Measurements from ENCODE around the gene NAV1. TPM values are rescaled to one million over a fixed set of nuclear protein-coding genes. Genes with fewer than 3 reads are reported as not detected.

NAV1 gene
- total and polyA plus RNA-seq, 9 of the 15 experiments (the other 6 are each of a cell fraction or from before 2014, with no cell fraction given): 0.91 to 16.8 (median 3.2) TPM

- TF ChIP-seq PBX2 (CRISPR knock-in tag; IDR thresholded peaks at IDR 0.05; ENCODE audit: low read depth): no peak
- peak; percentile 22; the same call in 1 of the 2 replicates for TF ChIP-seq PBX2 (tag; conservative IDR thresholded peaks at IDR 0.05; ENCODE audit: low read depth)
- peak; percentile 50; the same call in 1 of the 2 replicates for TF ChIP-seq NCOR1 (IDR thresholded peaks at IDR 0.05)
- TF ChIP-seq, protein P1, sequence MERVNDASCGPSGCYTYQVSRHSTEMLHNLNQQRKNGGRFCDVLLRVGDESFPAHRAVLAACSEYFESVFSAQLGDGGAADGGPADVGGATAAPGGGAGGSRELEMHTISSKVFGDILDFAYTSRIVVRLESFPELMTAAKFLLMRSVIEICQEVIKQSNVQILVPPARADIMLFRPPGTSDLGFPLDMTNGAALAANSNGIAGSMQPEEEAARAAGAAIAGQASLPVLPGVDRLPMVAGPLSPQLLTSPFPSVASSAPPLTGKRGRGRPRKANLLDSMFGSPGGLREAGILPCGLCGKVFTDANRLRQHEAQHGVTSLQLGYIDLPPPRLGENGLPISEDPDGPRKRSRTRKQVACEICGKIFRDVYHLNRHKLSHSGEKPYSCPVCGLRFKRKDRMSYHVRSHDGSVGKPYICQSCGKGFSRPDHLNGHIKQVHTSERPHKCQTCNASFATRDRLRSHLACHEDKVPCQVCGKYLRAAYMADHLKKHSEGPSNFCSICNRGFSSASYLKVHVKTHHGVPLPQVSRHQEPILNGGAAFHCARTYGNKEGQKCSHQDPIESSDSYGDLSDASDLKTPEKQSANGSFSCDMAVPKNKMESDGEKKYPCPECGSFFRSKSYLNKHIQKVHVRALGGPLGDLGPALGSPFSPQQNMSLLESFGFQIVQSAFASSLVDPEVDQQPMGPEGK (CRISPR knock-in tag; IDR thresholded peaks at IDR 0.05; ENCODE audit: borderline replicate concordance): no peak
- peak; percentile 42; the same call in 1 of the 2 replicates for TF ChIP-seq SMARCE1 (IDR thresholded peaks at IDR 0.05)
- no peak for TF ChIP-seq MAX (CRISPR knock-in tag; IDR thresholded peaks at IDR 0.05)
- TF ChIP-seq ARID1B (IDR thresholded peaks at IDR 0.05): peak; percentile 79
- TF ChIP-seq, protein P2, sequence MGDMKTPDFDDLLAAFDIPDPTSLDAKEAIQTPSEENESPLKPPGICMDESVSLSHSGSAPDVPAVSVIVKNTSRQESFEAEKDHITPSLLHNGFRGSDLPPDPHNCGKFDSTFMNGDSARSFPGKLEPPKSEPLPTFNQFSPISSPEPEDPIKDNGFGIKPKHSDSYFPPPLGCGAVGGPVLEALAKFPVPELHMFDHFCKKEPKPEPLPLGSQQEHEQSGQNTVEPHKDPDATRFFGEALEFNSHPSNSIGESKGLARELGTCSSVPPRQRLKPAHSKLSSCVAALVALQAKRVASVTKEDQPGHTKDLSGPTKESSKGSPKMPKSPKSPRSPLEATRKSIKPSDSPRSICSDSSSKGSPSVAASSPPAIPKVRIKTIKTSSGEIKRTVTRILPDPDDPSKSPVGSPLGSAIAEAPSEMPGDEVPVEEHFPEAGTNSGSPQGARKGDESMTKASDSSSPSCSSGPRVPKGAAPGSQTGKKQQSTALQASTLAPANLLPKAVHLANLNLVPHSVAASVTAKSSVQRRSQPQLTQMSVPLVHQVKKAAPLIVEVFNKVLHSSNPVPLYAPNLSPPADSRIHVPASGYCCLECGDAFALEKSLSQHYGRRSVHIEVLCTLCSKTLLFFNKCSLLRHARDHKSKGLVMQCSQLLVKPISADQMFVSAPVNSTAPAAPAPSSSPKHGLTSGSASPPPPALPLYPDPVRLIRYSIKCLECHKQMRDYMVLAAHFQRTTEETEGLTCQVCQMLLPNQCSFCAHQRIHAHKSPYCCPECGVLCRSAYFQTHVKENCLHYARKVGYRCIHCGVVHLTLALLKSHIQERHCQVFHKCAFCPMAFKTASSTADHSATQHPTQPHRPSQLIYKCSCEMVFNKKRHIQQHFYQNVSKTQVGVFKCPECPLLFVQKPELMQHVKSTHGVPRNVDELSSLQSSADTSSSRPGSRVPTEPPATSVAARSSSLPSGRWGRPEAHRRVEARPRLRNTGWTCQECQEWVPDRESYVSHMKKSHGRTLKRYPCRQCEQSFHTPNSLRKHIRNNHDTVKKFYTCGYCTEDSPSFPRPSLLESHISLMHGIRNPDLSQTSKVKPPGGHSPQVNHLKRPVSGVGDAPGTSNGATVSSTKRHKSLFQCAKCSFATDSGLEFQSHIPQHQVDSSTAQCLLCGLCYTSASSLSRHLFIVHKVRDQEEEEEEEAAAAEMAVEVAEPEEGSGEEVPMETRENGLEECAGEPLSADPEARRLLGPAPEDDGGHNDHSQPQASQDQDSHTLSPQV (IDR thresholded peaks at IDR 0.05): no peak
- no peak for TF ChIP-seq CEBPB (tag; IDR thresholded peaks at IDR 0.05)
- TF ChIP-seq SMAD1 (IDR thresholded peaks at IDR 0.05; ENCODE audit: low read depth, low read length, partially characterized antibody): no peak
- TF ChIP-seq NR2F6 (CRISPR knock-in tag; IDR thresholded peaks at IDR 0.05): no peak
Observed at GRCh38 chr1:201515062-201515750, 23.7 kb upstream of the NAV1 start (continued).

All from K562 (cell line).